HepG2 (cell line): Measurements from ENCODE around the gene ANKMY2. TPM values are rescaled to one million over a fixed set of nuclear protein-coding genes. Genes with fewer than 3 reads are reported as not detected.

Source experiments
- CREB1 ChIP-seq, 2 experiments: fragments of 450-650 bp in 1 of 2; IDR thresholded peaks; 2 replicates each; pipeline ENCODE4 v1.6.1; 2016 to 2017; ENCODE audit warnings: control low read depth in 1 of 2, mild to moderate bottlenecking in 1 of 2, missing compliant biosample characterization in 1 of 2, missing genetic modification characterization in 1 of 2
- DPF2 ChIP-seq: sonication (generic); formaldehyde crosslinking; IDR thresholded peaks from 2 replicates; pipeline ENCODE4 v1.4.0; 2020; ENCODE audit warnings: mild to moderate bottlenecking, low read depth, missing genetic modification reagents, borderline replicate concordance
- DR1 ChIP-seq: sonication (generic); formaldehyde crosslinking; IDR thresholded peaks from 2 replicates; pipeline ENCODE4 v1.8.0; 2021; ENCODE audit warnings: mild to moderate bottlenecking, missing genetic modification reagents, inconsistent platforms
- EHMT2 ChIP-seq: fragments of 200-600 bp; sonication (generic); IDR thresholded peaks from 2 replicates; pipeline ENCODE4 v1.7.0; 2017; ENCODE audit warnings: antibody characterized with exemption, low read depth, low read length, borderline replicate concordance
- JDP2 ChIP-seq: sonication (generic); formaldehyde crosslinking; IDR thresholded peaks from 2 replicates; pipeline ENCODE4 v1.8.1; 2022; ENCODE audit warnings: missing genetic modification reagents, borderline replicate concordance
- KDM2A ChIP-seq: sonication (generic); formaldehyde crosslinking; IDR thresholded peaks from 2 replicates; pipeline ENCODE4 v1.4.0; 2020; ENCODE audit warnings: low read depth, missing genetic modification reagents, borderline replicate concordance
- MBD4 ChIP-seq: IDR thresholded peaks from 2 replicates; pipeline ENCODE4 v1.6.1; 2012; ENCODE audit warnings: low read length, inconsistent platforms, borderline replicate concordance
- MTA1 ChIP-seq: sonication (generic); formaldehyde crosslinking; IDR thresholded peaks from 2 replicates; pipeline ENCODE4 v1.4.0; 2020; ENCODE audit warnings: missing genetic modification reagents, mild to moderate bottlenecking, borderline replicate concordance
- NCOA1 ChIP-seq: sonication (generic); formaldehyde crosslinking; IDR thresholded peaks from 2 replicates; pipeline ENCODE4 v1.9.0; 2021; ENCODE audit warnings: missing genetic modification reagents
- NPAS2 ChIP-seq: sonication (generic); formaldehyde crosslinking; IDR thresholded peaks from 2 replicates; pipeline ENCODE4 v1.8.0; 2022; ENCODE audit warnings: mild to moderate bottlenecking, missing genetic modification reagents, borderline replicate concordance
- NR2F6 ChIP-seq, 2 experiments: IDR thresholded peaks; 2 replicates each; pipeline ENCODE4 v1.6.1; 2016; ENCODE audit warnings: antibody characterized with exemption in 1 of 2, mild to moderate bottlenecking in 1 of 2
- ZFP82 ChIP-seq: sonication (generic); formaldehyde crosslinking; IDR thresholded peaks from 2 replicates; pipeline ENCODE4 v1.5.1; 2020; ENCODE audit warnings: mild to moderate bottlenecking, missing genetic modification reagents, borderline replicate concordance
- ZNF354B ChIP-seq: sonication (generic); formaldehyde crosslinking; IDR thresholded peaks from 2 replicates; pipeline ENCODE4 v1.8.0; 2022; ENCODE audit warnings: mild to moderate bottlenecking, missing genetic modification reagents
- ZNF383 ChIP-seq: sonication (generic); formaldehyde crosslinking; IDR thresholded peaks from 2 replicates; pipeline ENCODE4 v1.4.0; 2020; ENCODE audit warnings: missing genetic modification reagents, mild to moderate bottlenecking, borderline replicate concordance
- ZNF543 ChIP-seq: sonication (generic); formaldehyde crosslinking; IDR thresholded peaks from 2 replicates; pipeline ENCODE4 v1.4.0; 2020; ENCODE audit warnings: mild to moderate bottlenecking, missing genetic modification reagents
- ZNF546 ChIP-seq: sonication (generic); formaldehyde crosslinking; conservative IDR thresholded peaks from 2 replicates; pipeline ENCODE4 v1.8.1; 2023; ENCODE audit warnings: mild to moderate bottlenecking, missing genetic modification reagents
- ZNF607 ChIP-seq: sonication (generic); formaldehyde crosslinking; IDR thresholded peaks from 2 replicates; pipeline ENCODE4 v1.5.1; 2020; ENCODE audit warnings: missing genetic modification reagents, mild to moderate bottlenecking, borderline replicate concordance
- polyA plus RNA-seq, 8 experiments: library from polyadenylated mRNA; depleted of rRNA in 3 of 8; stranded (reverse) in 7 of 8; unstranded in 1 of 8; fragments of >200 nt; fragmentation: Illumina TruSeq in 4 of 8; extraction: Trizol in 4 of 8; gene quantifications; 2 replicates each; pipeline versions ENCODE4 v1.2.1 to v1.2.3, GENCODE V29; 2011 to 2016; ENCODE audit warnings: low read depth in 4 of 8, missing spikeins in 1 of 8, mixed read lengths in 1 of 8; ENCODE audit not compliant: insufficient read depth in 1 of 8
- total RNA-seq, 5 experiments: library from RNA; depleted of rRNA; stranded (reverse); fragments of >200 nt; fragmentation: Illumina TruSeq; extraction: Trizol; gene quantifications; 2 replicates each; pipeline ENCODE4 v1.2.3, GENCODE V29; 2016; ENCODE audit warnings: low read depth in 1 of 5
- TF ChIP-seq, protein P1 (sequence below): fragments of 450-650 bp; IDR thresholded peaks from 2 replicates; pipeline ENCODE4 v1.6.1; 2016
- TF ChIP-seq, protein P2 (sequence below): IDR thresholded peaks from 2 replicates; pipeline ENCODE4 v1.6.1; 2016; ENCODE audit warnings: low read depth, control low read depth
- TF ChIP-seq, protein P3 (sequence below): IDR thresholded peaks from 2 replicates; pipeline ENCODE4 v1.6.1; 2012; ENCODE audit warnings: low read depth, low read length, improper control_type of control experiment

ANKMY2 gene
- total and polyA plus RNA-seq, 2 of the 13 experiments (the other 11 are each of a cell fraction or from before 2014, with no cell fraction given), result 12.2 to 21.6 TPM

DNA sequence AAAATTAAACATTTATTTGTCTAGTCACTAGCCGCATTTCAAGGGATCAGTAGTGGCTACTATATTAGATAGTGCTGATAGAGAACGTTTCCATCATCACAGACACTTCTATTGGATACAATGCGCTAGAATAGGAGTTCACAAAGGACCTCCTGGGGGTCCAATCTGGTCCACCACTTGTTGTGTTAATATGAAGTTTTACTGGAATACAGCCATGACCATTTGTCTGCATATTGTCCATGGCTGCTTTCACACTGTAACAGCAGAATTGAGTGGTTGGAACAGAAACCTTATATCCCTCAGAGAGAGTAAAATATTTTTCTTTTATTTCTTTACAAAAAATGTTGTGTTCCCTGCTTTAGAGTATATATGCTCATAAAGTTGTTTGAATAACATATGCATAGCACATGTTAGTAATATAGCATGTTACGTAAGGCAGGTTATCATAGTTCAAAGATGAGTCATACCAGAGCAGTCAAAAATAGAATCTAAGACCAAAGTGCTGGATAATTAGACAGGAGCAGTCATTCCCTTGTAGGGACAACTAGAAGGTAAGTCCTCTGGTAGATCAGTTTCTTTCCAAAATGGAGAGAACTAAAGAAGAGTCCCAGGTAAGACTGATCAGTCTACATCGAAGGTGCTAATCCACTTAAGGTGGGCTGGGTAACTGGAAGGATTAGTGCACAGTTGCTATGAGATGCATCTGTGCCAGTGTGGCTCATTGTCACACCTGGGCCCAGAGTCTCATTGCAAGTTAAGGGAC lies 15.3 kb upstream of the ANKMY2 start (continued):
- TF ChIP-seq DPF2 (CRISPR knock-in tag), result peak; percentile 49; the same call in 1 of the 2 replicates
- no peak for TF ChIP-seq ZFP82 (CRISPR knock-in tag)
- no peak for TF ChIP-seq ZNF607 (CRISPR knock-in tag)
- TF ChIP-seq ZNF546 (CRISPR knock-in tag), result no peak
- TF ChIP-seq NR2F6 (IDR thresholded peaks at IDR 0.05), result peak; percentile 64
- peak; percentile 67; the same call in 1 of the 2 replicates for TF ChIP-seq NR2F6 (CRISPR knock-in tag; IDR thresholded peaks at IDR 0.05)
- no peak for TF ChIP-seq MBD4
- TF ChIP-seq, protein P1, sequence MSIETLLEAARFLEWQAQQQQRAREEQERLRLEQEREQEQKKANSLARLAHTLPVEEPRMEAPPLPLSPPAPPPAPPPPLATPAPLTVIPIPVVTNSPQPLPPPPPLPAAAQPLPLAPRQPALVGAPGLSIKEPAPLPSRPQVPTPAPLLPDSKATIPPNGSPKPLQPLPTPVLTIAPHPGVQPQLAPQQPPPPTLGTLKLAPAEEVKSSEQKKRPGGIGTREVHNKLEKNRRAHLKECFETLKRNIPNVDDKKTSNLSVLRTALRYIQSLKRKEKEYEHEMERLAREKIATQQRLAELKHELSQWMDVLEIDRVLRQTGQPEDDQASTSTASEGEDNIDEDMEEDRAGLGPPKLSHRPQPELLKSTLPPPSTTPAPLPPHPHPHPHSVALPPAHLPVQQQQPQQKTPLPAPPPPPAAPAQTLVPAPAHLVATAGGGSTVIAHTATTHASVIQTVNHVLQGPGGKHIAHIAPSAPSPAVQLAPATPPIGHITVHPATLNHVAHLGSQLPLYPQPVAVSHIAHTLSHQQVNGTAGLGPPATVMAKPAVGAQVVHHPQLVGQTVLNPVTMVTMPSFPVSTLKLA, result no peak
- no peak for TF ChIP-seq MTA1
- no peak; the same call in 1 of the 2 replicates for TF ChIP-seq EHMT2
- no peak for TF ChIP-seq ZNF354B (CRISPR knock-in tag)
- no peak for TF ChIP-seq CREB1 (IDR thresholded peaks at IDR 0.05)
- TF ChIP-seq CREB1 (CRISPR knock-in tag; IDR thresholded peaks at IDR 0.05), result peak; percentile 45; the same call in 1 of the 2 replicates
- TF ChIP-seq DR1 (CRISPR knock-in tag), result no peak
- no peak for TF ChIP-seq ZNF383 (CRISPR knock-in tag)
- TF ChIP-seq ZNF543, result no peak
- TF ChIP-seq NPAS2 (CRISPR knock-in tag), result no peak
- TF ChIP-seq, protein P2, sequence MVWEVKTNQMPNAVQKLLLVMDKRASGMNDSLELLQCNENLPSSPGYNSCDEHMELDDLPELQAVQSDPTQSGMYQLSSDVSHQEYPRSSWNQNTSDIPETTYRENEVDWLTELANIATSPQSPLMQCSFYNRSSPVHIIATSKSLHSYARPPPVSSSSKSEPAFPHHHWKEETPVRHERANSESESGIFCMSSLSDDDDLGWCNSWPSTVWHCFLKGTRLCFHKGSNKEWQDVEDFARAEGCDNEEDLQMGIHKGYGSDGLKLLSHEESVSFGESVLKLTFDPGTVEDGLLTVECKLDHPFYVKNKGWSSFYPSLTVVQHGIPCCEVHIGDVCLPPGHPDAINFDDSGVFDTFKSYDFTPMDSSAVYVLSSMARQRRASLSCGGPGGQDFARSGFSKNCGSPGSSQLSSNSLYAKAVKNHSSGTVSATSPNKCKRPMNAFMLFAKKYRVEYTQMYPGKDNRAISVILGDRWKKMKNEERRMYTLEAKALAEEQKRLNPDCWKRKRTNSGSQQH, result no peak
- TF ChIP-seq NCOA1 (CRISPR knock-in tag), result no peak
- no peak for TF ChIP-seq JDP2 (CRISPR knock-in tag)
- TF ChIP-seq, protein P3, sequence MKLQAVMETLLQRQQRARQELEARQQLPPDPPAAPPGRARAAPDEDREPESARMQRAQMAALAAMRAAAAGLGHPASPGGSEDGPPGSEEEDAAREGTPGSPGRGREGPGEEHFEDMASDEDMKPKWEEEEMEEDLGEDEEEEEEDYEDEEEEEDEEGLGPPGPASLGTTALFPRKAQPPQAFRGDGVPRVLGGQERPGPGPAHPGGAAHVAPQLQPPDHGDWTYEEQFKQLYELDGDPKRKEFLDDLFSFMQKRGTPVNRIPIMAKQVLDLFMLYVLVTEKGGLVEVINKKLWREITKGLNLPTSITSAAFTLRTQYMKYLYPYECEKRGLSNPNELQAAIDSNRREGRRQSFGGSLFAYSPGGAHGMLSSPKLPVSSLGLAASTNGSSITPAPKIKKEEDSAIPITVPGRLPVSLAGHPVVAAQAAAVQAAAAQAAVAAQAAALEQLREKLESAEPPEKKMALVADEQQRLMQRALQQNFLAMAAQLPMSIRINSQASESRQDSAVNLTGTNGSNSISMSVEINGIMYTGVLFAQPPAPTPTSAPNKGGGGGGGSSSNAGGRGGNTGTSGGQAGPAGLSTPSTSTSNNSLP, result peak; percentile 61; the same call in 1 of the 2 replicates
- no peak for TF ChIP-seq KDM2A
